ENCODE measurements around the gene LTC4S.

The LTC4S gene

DNA sequence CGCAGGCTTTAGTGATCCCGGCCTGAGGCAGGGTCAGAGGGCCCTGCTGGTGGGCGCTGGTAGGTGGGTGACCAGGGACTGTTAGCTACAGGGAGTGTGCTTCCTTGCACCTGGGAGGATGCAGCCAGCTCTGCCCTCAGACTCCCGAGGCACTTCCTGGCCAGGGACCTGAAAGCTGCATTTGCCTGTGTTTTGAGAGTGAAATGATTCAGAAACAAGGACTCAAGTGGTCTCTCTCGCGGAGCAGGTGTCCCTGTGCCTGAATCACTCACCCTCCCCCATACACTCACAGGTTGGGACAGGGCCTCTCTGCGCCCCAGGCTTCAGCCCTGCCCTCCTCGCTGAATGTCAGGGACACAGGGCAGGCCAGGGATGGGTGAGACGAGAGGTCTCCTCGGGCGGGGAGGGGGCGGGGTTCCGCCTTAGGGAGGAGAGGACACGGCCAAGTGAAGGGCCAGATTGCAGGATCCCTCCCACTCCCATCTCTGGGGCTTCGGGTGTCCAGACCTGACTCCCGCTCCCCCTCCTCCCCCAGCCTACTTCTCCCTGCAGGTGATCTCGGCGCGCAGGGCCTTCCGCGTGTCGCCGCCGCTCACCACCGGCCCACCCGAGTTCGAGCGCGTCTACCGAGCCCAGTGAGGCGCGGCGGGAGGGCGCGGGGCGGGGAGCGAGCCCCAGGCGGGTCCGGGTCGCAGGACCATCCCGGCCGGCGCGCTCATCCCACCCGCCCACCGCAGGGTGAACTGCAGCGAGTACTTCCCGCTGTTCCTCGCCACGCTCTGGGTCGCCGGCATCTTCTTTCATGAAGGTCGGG lies 1.5 kb downstream of the LTC4S start:
- peak; percentile 80 for DNase-seq

DNA sequence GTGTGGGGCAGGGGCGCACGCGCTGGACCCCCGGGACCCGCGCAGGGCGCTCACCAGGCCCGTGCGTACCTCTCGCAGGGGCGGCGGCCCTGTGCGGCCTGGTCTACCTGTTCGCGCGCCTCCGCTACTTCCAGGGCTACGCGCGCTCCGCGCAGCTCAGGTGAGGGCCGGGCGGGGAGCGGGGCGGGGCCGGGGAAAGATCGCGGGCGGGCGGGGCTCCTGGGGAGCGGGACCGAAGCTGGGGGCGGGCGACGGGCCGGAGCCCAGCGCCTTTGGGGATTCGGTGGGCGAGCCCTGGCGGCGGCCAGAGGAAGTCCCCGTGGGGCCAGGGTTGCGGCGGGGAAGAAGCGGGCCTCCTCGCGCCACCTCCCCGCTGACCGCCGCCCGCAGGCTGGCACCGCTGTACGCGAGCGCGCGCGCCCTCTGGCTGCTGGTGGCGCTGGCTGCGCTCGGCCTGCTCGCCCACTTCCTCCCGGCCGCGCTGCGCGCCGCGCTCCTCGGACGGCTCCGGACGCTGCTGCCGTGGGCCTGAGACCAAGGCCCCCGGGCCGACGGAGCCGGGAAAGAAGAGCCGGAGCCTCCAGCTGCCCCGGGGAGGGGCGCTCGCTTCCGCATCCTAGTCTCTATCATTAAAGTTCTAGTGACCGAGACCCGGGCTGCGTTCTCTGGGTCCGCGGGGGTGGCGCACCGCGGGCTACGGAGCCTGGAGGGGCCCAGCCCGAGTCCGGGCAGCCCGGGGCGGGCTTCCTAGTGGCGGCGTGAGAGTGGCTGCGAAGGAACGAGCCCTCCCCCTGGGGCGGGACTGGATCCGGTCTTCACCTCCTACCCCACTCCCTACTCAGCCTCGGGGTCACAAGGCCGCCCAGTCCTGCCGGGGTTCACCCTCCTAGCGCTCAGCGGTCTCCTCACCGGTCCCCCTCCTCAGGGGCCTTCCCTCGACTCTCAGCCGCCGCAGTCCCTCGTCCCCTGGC lies 2.4 kb downstream of the LTC4S start:
- DNase-seq = peak; percentile 93

DNA sequence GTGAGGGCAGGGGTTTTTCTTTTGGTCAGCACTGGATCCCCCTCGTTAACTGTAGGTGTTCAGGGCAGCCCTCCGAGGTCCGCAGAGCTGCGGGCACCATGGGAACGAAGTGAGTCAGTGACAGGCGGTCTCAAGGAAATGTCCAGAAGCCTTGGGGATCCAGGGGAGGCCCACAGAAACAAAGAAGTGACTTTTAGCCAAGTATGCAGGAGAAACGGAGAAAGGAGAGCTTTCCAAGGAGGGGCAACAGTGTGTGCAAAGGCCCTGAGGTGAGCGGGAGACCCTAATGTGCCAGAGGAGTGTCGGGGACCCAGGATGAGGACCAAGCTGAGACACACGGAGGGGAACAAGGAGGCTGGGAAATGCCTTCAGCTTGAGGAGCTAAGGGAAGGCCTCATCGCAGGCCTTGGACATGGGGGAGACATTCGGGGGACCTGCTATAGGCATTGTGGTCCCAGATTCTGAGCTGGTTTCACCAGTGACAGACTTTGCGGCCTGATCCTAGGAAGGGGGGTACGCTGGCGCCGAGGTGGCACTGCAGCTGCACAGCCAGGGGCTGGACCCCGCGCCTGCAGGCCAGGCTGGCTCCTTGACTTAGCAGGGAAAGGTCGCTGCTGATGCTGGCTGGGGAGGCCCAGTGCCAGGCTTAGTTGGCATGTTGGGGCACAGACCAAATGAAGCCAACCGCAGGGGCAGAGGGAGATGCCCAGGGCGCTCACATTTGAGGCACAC lies 3.3 kb downstream of the LTC4S start:
- DNase-seq = no peak

DNA sequence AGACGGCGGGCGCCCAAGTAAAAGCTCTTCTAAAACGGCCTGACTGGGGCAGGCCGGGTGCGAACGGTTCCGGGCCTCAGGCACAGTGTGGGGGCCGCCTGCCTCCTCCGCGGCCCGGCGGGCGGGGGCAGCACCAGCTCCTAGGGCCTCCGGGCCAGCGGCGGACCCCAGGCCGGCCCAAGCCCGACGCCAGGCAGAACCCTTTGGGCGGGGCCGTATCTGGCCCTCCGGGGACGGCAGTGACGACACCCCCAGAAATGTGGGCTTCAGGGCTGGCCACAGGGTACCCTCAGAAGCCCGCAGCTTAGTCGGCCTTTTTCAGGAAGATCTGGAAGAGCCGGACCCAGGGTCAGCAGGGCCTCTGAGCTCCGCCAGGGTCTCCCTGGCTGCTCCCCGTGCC lies 4.0 kb downstream of the LTC4S start:
- no peak for DNase-seq

DNA sequence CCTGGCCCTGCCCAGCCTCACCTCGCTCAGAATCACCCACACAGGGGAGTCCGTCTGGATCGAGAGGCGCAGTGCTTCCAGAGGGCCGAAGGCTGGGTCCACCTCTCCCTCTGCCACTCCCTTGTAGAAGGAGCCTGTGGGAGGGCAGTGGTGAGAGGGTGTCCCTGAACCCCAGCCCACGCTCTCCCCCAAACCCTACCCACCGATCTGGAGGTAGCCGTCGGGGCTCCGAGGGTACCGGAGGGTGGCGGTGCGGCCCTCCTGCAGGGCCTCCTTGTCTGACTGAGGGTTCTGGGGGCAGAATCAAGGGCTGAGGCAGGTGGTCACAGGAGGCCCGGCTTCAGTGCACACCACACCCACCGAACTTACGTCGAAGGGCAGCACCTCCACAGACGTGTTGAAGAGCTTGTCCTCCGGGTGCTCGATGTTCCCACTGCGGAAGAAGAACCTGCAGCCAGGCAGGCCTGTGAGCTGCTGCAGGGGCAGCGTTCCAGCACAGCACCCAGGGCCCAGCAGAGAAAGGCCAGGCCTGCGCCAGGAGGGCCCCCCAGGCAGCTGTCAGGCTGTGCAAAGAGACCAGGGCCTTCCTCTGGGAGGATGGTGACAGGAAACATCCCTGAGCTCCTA lies 4.5 kb downstream of the LTC4S start:
- no peak for DNase-seq

DNA sequence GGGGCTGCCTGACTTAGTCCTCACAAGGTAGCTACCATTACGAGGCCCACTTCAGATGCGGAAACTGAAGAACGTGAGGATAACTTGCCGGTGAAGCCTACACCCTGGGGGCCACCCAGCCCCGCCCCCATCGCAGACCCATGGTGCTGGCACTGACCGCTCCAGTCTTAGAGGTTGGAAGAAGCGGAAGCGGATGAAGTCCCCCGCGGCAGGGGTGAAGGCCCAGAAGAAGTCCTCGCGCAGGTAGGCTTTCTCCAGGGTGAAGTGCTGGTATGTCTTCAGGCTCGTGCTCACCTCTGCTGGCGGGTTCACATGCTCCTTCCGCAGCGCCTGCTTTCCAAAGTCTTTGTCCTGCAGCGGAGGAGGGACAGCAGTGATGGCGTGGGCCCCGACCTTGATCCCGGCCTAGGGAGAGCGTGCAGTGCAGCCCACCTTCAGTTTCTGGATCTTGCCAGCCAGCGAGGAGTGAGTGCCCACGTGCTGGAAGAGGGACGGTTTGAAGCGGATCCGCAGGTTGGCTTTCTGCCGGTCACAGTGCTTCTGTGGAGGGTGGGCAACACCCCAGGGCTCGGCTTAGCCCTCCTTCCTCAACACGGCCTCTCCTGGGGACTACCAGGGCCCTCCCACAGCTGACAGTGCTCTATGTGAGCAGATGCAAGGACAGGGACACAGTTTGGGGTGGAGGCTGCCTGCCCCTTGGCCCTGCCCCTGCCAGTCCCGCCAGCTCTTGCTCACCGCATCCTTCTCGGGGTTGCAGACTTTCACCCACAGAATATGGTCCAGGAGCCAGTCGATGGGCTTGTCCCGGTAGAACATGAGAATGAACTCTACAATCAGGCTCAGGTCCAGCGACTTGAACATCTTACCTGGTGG lies 5.2 kb downstream of the LTC4S start:
- DNase-seq = no peak

DNA sequence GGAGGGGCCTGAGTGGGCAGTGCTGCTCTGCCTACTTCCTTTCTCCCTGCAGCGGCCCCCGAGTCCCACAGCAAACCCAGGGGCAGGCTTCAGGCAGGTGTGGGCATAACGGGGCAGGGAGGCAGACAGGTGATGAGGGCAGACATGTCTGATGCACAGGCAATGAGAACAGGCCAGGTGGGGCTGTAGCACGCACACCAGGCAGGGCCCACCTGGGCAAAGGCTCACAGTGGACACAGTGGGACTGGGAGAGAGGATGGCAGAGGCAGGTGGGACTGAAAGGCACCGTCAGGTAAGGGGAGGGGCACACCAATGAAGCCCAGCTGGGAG lies 5.8 kb downstream of the LTC4S start:
- no peak for DNase-seq

DNA sequence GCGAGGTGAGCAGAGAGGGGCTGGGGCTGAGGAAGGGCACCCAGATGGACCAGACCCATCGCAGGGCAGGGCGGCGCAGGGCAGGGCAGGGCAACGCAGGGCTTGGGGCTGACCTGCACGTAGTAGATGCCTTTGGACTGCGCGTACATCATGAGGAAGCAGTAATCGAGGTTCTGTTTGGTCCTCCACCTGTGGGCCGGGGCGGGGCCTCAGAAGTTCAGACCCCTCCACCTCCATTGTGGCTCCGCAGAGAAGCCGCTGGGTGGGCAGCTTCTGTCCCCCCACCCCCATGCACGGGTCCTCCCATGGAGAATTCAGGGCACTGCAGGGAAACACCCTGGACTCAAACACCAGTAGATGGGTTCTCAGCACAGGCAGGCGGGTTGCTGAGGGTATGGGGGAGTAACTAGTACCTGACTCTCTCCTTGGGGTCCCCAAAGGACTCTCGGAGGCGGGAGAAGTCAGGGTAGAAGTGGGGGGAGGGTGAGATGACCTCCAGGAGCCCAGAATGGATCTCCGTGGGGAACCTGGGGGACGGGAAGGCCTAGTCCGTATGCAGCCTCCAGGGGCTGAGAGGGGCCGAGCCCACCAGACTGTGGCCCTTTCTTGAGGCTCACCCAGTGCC lies 6.4 kb downstream of the LTC4S start:
- no peak for DNase-seq

DNA sequence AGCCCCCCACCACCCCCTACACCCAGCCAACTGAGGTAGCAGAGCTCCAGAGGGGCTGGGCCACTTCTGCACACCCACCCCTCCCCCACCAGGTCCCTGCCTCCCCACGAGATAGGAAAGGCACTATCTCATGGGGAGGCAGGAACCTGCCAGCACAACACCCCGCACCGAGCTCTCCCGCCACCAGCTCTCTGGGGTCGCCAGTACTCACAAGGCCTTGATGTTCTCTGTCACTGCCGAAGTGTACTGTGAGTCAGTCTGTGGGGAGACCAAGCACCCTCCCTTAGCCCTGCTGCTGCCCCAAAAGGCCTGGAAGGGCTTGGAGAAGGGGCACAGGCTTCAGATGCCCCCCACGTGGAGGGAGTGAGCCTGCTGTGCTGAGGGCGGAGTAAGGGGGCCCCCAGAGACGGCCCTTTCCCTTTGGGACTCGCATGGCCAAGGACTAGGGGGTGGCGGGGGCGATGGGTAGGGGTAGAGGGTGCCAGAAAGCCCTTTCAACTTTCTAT lies 7.0 kb downstream of the LTC4S start:
- DNase-seq = no peak

DNA sequence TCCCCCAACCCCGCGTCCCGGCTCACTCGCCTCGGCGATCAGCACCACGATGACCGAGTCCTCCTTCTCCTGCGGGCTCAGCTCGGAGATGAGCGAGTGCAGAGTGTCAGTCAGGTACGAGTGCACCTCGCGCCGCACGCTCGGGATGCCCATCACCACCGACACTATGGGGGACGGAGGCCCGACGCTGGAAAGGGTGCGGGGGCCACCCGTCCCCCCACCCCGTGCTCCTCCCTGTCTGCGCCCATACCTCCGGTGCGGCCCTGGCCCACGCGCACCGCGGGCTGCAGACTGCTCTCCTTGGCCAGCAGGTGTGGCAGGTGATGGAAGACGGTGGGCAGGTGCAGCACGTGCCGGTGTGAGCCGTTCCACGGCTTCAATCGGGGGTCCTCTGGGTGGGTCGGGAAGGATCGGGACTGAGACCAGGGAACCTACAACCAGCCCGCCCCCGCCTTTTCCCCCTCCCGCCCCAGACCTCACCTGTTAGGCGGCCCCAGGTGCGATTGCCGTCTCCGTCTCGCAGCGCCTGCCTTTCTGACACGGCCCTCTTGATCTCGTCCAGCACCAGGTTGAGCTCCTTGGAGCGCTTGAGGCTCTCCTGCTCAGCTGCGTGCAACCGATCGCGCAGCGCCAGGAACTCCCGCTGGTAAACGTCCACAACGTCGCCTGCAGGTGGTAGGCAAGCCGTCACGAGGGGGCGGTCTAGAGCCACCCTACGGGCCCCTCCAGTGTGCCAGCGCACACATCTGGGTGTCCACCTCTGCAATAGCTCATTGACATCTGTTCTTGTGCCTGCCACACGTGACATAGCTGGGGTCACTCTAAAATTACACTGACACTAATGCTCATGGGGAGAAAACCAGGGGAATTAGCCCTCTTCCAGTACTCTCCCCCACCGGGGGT lies 7.8 kb downstream of the LTC4S start:
- peak; percentile 56 for DNase-seq

DNA sequence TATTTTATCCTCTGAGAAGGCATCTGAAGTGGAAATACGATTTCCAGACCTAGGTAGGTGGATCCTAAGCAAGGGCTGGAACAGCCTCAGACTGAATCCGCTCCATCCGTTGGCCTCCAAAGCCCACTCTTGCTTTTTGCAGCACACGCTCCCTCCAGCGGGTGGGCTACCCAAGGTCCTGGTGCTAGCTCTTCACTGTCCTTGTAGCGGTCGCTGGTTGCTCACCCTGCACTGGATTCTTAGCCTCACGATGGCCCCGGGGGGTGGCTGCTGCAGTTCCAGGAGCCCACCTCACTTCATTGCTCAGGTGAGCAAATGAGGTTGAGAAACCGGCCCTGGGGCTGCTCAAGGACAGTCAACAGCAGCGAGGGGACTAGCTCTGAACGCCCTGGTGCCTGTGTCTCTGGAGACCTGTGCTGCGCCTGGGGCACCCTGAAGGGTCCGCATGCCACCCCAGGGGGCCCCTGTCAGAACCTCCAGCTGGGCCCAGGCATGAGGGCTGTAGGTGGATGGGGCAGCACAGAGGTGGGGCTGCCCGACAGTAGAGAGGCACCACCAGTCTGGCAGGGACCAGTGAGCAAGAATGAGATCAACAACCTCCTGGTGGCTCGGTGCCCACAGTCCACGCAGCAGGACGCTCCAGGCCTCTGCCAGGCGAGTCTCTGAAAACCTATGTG lies 8.6 kb downstream of the LTC4S start:
- DNase-seq = no peak

DNA sequence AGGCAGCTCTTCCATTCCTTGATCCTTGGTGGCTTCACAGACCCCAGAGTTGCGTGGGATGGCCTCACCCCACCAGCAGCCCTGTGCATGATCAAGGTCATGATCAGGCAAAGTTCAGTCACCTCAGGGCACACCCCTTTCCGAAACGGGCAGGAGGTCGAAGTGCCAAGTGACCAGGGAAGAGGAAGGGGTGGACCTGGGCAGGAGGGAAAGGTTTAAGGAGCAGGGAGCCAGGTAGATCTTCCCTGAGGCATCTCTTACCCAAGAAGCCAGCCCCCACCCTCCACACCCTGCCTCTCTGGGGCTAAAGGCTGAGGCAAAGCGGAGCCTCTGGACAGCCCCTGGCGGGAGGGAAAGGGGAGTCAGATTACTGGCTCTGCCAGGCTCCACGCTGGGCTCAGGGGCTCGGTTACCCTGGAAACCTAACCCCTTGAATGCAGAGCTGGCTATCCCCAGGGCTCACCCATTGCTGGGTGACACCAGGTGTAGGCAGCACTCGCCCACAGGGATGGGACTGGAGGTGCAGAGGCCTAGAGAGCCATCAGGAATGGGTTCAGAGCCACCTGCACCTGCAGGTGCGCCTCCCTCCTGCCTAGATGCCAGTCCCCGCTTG lies 9.3 kb downstream of the LTC4S start:
- DNase-seq = no peak

DNA sequence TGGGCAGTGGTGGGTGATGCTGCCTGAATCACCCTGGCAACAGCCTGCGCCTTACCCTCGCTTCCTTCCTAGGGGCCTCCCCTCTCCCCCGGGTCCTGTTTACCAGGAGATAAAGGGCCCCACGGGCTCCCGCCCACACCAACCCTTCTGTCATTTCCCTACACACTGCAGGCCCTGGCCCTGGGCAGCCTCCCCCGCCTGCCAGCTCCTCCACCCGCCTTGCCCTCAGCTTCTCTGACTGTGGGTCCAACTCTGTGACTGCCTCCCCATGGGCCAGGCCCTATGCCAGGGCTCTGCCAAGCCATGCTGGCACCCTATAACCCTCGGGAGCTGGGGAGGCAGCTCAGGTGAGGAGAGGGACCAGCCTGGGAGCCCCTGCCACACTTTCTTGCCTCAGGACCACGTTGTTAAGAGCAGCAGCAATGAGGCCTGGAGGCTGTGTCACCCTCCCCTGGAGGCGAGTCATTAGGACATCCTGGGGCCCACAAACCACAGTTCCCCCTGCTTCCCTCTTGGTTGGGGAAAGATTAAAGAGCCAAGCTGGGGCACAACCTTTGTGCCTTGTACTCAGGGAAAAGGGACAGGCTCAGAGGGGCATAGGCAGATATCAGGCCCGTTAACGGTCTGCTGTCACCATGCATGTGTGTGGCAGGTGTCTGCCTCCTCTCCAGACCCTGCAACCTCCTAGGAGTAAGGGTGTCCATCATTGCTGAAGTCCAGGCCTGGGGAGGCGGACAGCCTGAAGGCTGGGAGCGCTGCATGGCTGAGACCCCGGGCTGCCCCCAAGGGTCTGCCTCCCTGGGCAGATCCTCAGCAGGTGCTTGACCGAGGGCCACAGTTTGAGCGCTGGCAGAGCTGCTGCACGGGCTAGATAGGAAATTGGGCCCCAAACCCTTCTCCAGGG lies 10.1 kb downstream of the LTC4S start:
- no peak for DNase-seq

DNA sequence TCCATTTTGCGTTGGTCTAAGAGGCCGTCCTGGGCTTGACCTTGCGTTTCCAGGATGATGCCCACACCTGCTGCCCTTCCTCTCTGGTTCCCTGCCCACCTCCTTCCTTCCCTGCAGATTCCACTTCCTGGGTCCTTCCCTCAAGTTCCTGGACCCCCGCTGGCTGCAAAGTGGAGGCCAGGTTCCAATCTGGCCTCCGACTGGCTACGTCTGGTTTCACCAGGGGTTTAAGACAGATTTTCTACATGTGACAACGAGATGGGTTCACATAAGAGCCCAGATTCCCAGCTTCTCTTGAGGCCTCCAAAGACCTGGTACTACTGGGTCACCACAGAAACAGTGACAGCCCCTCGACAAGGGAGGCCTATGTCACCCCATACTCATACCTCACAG lies 10.8 kb downstream of the LTC4S start:
- no peak for DNase-seq

DNA sequence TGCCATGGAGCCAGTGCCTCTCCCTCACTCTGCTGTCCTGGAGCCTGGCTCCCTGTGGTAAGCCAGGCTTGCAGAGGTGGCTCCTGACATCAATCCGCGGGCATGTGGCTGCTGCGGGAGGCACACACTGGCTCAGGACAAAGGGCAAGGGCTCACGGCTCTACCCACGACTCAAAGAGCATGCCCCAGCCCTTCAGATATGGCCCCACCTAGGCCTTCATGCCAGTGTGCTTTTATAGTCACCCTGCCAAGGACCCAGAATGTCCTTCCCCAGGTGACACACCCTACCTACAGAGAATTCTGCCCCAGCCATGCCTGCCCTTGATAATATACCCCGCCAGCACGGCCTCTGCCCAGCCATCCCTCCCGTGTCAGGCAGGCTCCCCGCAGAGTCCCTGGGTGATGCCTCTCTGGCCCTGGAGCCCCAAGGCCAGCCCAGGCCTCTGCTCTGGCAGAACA lies 11.3 kb downstream of the LTC4S start:
- DNase-seq = no peak

DNA sequence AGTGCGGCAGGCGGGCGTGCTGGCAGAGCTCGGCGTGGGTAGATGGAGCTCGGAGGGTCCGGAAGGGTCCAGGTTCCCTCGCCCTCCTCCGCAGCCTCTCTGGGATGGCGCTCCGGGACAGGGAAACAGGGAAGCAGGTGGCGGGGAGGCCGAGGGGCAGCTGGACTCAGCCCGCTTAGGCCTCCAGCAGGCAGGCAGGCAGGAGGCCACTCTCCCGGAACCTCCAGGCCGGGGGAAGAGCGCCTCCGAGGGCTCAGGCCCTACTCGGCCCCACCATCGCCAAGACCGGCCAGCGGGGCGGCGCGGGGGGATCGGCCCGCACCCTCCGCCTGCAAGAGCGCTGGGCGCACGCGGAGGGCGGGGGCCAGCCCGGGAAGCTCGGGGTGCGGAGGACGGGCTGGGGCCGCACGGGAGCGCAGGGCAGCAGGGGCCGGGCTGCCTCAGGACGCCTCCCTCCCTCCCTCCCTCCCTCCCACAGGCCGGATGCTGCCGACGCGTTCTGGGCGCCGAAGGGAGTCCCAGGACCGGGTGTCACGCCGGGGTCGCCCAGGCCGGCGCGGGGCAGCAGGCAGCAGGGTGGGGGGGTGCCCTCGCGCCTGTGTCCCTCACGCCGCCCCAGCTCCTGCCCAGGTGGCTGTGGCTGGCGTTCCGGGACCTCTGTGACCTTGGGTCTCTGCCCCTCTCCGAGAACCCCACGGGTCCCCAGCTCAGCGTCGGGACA lies 11.9 kb downstream of the LTC4S start:
- peak; percentile 82 for DNase-seq
